HG03439 (cell line): ENCODE measurements around the gene SELENOT.

Experiments
- ATAC-seq: cut with Tn5 transposase; IDR thresholded peaks from one replicate; pipeline ENCODE4 v1.9.1; 2021; ENCODE audit warnings: mild to moderate bottlenecking, moderate library complexity; ENCODE audit not compliant: unreplicated experiment

The SELENOT gene

DNA sequence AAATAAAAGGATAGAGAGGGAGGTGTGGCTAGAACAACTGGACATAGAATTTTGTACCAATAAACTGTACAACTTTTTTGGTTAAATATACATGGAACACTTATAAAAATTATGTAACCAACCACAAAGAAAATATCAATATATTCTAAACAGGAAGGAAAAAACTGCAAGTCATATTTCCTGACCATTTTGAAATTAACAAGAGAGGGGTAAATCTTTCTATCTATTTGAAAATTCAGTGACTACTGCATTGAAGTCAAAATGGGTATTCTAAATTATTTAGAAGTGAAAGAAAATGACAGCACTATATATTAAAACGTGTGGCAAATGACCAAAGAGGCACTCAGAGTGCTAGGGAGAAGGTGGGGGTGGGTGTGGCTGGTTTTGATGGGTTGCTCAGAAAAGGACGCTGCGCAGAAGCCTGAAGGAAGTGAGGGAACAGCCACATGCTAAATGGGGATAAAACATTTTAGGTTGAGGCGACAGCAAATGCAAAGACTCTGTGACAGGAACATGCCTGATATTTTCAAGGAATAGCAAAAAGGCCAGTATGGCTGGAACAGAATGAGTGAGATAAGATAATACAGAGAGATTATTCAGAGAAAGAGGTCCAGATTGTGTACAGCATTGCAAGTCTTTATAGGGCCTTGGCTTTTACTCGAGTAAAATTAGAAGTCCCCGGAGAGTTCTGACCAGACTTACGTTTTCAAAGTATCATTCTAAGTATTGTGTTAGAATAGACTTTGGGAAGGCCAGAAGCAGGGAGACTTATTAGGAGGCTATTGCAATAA, 59.5 kb downstream of the SELENOT start:
- ATAC-seq: no peak

GRCh38 chr3:150663461-150663860, 60.3 kb downstream of the SELENOT start:
- no peak for ATAC-seq

- ATAC-seq: no peak
Observed at GRCh38 chr3:150666167-150666566, 63.0 kb downstream of the SELENOT start.

DNA sequence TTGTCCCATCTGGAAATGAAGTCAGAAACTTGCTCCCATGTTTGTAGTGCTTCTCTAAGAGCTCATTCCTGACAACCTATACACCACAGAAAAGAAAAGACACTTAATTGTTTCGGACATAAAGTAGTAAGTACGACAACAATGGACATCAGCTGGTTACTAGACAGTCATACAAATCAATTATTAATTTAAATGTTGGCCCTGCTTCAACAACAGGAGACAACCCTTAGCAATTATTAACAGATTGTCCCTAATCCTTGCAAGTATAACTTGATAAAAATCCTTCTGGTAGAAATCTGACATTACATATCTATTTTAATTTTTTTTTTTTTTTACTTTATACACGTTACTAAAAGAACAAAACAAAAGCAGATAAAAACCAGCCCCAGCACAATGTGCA, 70.8 kb downstream of the SELENOT start:
- no peak for ATAC-seq

DNA sequence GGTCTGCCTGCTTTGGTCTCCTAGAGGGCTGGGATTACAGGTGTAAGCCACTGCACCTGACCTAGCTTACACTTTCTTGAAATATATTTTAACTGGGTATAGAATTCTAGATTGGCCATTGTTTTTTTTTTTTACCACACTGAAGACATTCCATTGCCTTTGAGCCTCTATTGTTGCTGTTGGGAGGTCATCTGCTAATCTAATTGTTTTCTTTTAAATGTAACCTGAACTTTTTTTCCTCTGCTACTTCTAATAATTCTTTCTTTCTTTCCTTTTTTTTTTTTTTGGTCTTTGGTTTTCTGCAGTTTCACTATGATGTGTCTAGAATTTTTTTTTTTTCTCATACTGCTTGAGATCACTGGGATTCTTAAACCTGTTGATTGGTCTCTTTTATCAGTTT, 72.5 kb downstream of the SELENOT start:
- ATAC-seq: no peak
